GM19438 (cell line): Measurements from ENCODE around the gene C2orf81.
"Not testable (repeated sequence)": the region's sequence is repeated elsewhere in the genome, so short reads cannot be mapped to it uniquely, and the experiment has no call there.

Experiments used
- ATAC-seq: cut with Tn5 transposase; IDR thresholded peaks from one replicate; pipeline ENCODE4 v1.9.1; 2021; ENCODE audit warnings: low read depth; ENCODE audit not compliant: unreplicated experiment

C2orf81 gene

DNA sequence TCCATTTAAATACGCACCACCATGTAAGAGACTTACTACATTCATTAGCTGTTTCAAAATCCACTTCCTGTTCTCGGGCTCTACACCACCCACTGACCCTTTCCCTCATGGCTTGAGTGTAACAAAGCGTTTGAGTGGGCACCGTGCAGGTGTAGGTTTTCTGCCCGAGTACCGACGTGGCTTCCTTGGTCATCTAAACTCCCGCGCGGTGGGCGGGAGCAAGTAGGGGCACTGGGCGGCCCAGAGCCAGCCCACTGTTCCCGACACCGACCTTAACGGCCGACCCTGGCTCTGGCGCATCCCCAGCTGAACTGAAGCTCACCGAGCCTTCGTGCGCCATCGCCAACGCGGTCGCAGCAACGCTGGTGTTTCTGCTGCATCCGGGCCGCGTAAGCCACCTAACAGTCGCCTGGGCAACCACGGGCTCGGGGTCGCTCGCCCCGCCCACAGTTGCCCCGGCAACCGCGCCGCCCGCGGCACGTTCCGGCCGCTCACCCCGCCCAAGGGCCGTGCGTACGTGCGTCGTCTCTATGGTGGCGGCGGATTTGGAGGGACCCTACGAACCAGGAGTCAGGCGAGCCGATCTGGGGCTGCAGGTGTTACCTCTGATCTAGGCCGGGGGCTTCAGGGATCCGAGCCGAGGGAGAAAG, at the start of gene C2orf81, which contains the start of gene WDR54:
Gene C2orf81 (minus strand): TSS at position 399 of the 650 bp plus-strand sequence. CDS start 59 bp downstream, at position 340.
Gene WDR54 (plus strand): TSS at position 510 of the 650 bp plus-strand sequence. CDS start 424 bp downstream, outside the sequence.
- ATAC-seq, result peak; percentile 93

DNA sequence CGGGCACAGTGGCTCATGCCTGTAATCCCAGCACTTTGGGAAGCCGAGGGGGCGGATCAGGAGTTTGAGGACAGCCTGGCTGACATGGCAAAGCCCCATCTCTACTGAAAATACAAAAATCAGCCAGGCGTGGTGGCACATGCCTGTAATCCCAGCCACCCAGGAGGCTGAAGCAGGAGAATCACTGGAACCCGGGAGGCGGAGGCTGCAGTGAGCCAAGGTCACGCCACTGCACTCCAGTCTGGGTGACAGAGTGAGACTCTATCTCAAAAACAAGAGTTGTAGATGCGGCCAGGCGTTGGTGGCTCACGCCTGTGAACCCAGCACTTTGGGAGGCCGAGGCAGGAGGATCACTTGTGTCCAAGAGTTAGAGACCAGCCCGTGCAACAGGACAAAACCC, 49.3 kb upstream of the C2orf81 start:
- ATAC-seq, result not testable (repeated sequence)

DNA sequence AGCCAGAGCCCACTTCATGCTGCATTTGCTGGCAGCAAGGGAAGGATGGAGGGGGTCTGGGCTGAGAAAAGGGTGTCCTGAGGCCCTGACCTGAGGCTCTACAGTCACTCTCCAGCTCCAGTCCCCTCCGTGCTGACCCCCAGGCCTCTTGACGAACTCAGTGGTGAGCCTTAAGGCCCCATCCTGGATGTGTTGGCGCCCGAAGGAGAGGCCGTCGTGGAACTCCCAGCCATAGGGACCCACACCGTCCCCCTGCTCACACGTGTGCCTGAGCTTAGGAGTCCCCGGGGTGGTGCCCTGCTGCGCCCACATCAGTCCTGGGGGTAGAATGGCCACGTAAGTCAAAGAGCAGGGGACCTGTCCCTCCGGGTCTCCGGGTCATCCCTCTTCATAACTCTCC, 43.0 kb upstream of the C2orf81 start:
- ATAC-seq, result no peak

DNA sequence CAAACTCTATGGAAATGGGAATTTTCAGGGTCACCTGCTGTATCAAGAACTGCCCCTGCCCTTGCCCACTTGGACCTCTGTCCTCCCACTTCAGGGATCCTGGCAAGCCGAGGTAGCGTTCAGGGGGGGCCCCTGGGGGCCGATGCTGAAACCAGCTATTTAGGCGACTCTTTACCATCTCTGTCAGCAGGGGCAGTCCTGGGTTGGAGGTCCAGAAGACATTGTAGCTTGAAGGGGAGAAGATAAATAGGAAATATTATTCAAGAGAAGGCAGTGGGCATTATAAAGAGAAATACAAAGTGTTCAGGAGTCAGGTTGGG, 41.3 kb upstream of the C2orf81 start:
- no peak for ATAC-seq

DNA sequence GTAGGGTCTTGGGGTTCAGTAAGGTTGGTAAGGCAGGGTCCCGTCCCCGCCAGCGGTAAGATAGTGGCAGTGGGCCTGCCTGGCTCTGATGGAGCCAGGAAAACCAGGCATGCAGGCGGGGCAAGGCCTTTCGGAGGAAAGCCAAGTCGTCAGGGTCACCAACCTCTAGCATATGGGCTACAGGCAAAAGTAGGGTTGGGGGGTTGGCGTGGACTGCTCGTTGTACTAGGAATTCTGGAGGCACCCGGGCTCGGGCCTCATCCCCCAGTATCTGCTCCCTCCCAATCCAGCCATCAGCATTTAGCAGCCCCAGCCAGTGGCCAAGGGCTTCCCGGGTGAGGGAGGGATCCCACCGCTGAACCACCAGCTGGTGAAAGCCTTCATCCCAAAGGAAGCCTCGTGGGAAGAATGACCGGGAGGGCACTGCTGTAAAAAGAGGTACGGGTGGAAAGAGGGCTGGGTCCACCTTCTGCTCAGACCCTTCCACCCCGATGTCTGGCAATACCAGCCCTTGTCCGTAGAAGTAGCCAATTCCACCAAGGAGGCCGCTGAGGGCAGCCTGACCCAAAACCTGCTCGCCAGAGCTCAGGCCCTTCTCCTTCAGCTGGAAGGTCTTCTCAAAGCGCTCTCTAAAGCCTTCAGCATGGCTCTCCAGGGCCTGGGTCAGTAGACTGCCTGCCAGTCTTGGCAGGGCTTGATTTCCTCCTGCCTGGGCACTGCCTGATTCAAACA, 40.8 kb upstream of the C2orf81 start:
- ATAC-seq, result no peak

DNA sequence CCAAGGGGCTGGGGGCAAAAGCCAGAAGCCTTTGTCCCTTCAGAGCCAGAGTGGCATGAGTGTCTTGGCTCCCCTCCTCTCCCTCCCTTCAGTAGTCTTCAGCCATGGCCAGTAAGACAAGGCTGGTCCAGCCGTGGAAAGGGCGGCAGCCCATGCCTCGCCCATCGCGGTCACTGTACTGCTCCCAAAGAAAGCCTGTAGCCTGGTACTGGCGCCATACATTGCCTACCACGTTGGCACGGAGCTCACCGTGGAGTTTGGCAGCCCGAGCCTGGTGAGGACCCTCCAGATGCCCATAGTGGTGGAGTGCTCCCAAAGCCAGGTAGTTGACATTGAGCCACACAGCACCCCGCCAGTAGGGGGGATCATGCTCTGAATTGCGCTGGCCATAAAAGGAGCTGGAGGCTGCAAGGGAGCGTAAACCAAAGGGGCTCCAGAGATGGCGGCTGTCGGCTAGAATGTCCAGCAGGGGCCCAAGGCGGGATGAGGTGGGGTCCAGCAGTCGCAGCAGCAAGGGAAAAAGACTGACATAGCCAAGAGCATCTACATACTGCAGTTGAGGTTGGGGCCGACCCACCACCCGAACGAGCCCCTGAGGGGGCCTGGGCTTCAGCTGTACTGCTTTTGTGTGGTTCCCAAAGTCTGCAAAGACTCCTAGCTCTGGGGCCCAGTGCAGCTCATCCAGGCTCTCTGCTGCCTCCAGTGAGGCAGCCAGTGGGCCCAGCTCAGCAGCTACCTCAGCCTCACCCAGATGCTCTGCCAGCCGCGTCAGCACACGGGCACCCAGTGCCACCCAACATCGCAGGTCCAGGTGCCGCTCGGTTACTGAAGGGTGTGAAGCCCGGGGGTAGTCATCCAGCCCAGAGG, 40.0 kb upstream of the C2orf81 start:
- no peak for ATAC-seq

DNA sequence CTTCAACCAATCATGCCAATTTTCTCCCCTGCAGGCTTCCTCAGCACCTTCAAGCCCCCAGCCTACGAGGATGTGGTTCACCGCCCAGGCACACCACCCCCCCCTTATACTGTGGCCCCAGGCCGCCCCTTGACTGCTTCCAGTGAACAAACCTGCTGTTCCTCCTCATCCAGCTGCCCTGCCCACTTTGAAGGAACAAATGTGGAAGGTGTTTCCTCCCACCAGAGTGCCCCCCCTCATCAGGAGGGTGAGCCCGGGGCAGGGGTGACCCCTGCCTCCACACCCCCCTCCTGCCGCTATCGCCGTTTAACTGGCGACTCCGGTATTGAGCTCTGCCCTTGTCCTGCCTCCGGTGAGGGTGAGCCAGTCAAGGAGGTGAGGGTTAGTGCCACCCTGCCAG, 38.8 kb upstream of the C2orf81 start:
- not testable (repeated sequence) for ATAC-seq

DNA sequence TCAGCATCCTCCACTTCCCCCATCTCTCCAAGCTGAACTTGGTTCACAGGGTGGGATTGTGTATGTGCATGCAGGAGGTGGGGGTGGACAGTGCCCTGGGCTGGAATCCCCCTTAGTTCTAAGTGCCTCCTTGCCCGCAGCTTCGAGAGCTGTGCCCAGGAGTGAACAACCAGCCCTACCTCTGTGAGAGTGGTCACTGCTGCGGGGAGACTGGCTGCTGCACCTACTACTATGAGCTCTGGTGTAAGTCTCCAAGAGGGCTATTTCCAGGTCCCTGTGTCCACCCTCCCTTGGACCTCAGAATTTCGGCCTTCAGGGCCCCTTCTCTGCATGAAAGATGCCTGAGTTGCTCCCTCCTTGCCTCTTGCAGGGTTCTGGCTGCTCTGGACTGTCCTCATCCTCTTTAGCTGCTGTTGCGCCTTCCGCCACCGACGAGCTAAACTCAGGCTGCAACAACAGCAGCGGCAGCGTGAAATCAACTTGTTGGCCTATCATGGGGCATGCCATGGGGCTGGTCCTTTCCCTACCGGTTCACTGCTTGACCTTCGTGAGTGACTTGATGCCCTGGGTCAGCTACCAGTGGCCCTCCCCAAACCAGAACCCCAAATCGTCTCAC, 38.2 kb upstream of the C2orf81 start:
- ATAC-seq, result not testable (repeated sequence)

DNA sequence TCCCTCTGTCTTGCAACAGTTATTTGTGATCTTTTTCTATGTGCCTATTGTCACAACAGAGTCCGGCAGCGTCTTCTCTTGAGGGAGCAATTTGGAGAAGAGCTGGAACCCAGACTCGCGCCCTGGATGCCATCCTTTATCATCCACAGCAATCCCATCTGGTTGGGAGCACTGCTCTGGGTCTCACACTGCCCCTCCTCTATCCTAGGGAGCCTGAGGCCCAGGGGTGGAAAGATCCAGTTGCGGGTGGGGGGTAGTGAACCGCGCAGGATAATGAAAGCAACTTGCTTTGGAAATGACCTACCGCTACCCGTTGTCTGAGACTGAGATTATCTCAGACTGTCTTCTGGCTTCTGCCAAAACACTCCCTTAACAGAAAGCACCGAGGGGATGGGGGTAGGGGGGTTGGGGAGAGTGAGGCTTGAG, 37.5 kb upstream of the C2orf81 start:
- no peak for ATAC-seq

DNA sequence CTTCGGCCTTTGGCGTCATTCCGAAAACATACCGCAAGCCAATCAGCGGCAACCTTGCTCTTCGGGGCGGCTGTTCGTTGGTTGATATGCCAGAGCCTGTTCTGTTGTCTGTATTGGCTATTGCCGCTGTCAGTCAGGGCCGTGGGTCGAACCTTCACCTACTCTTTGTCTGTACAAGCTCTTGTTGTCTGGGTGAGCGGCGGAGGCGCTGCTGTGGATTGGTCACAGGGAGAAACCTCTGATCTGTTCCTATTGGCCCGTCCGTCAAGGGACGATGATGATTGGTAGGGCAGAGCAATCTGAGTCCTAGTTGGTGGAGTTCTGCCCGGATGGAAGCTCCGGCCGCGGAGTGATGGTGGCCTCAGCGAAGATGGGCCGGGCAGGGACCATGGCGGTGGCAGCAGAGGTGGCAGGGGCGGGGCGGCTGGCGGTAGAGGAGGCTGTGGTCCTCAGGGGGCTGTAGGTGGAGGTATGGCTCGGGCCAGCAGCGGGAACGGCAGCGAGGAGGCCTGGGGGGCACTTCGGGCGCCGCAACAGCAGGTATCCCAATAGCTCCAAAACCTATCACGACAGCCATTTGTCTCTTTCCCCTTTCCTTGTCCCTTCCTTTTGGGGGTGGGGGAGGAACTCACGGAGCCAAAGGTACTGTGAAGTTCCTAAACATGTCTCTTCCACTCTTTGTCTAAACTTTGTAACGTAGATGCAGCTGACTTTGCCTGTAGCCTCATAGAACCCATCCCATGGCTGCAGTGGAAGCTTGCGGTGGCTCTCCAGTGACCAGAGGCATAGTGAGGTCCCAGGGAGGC, 36.9 kb upstream of the C2orf81 start, which contains the start of gene WBP1:
Gene WBP1 (plus strand): TSS at position 307 of the 806 bp plus-strand sequence. CDS start 165 bp downstream, at position 472.
- peak; percentile 79 for ATAC-seq

DNA sequence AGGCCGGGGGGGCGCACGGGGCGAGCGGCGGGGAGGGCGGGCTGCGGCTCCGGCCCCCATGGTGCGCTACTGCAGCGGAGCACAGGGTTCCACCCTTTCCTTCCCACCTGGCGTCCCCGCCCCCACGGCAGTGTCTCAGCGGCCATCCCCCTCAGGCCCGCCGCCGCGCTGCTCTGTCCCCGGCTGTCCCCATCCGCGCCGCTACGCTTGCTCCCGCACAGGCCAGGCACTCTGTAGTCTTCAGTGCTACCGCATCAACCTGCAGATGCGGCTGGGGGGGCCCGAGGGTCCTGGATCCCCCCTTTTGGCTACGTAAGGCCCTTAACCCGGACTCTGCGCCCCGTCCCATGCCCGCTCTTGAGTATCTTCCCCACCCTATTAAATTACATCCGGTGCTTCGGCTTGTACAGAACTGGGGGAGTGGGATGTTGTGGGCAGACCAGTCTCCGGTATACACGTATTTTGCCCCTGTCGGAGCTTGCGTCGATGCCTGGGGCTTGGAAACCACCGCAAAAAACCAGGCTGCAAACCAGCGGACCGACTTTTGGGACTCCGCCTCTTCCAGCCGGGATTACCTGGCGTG, 36.2 kb upstream of the C2orf81 start:
- ATAC-seq, result peak; percentile 30

DNA sequence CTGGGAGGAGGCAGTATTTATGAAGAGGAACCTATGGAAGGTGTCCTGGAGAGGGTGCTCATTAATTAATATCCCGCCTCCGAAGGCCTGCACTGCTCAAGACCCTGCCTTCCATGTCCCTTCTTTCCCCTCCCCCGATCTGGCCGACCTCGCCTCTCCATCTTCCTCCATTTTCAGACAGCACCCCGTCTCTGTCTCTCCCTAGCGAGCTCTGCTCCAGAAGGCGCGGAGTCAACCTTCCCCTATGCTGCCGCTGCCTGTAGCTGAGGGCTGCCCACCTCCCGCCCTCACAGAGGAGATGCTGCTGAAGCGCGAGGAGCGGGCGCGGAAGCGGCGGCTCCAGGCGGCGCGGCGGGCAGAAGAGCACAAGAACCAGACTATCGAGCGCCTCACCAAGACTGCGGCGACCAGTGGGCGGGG, 35.7 kb upstream of the C2orf81 start:
- no peak for ATAC-seq

DNA sequence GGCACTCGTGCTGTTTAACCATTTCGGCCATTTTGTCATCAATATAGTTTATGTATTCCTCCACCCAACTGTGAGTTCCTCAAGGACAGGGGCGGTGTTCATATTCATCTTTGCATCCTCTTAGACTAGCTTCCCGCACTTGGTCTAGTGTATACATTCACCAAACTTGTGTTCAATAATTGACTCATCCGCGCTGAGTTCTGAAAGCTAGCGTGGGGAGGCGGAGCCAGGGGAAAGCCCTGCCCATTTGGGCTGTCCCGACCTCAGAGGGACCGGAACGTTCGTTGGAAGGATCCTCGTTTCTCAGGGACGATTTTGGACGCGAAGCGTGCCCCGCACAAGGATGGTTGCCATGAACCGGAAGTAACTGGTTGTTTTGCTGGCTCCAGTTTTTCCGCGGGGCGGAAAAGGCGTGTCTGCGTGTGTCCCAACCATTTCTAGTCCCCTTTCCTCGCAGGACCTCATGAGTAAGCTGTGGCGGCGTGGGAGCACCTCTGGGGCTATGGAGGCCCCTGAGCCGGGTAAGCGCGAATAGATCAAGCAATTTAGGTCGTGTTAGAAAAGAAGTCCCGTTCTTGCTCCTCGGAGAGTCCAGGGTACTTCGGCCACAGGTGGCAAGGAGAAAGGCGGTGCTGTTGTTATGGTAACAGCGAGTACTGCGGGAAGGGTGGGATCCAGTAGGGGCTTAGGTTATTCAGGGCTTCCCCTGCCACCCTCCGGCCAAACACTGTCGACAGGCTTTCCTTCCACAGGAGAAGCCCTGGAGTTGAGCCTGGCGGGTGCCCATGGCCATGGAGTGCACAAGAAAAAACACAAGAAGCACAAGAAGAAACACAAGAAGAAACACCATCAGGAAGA, 33.5 kb upstream of the C2orf81 start, which contains the start of gene INO80B:
Gene INO80B (plus strand): TSS at position 434 of the 858 bp plus-strand sequence. CDS start 30 bp downstream, at position 464.
- ATAC-seq, result peak; percentile 33

DNA sequence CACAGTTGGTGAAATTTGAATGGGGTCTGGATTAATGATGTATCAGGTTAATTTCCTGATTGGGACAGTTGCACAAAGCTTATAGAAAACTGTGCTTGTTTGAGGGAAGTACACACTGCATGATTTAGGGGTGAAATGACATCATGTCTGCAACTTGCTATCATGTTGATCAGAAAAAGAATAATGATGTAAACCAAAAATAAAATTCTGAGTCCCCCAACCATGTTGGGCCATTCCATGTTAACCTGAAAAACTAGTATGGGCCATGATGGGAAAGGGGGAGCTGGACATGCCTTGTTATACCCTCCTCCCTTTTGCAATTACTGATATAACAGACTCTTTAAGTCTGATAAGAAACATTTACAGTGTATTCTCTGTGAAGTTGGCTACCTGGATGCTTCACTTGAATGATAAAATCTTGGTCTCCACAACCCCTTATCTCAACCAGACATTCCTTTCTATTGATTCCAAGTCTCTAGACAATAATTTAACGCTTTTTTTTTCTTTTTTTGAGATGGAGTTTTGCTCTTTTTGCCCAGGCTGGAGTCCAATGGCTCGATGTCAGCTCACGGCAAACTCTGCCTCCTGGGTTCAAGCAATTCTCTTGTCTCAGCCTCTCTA, 29.3 kb upstream of the C2orf81 start:
- no peak for ATAC-seq

DNA sequence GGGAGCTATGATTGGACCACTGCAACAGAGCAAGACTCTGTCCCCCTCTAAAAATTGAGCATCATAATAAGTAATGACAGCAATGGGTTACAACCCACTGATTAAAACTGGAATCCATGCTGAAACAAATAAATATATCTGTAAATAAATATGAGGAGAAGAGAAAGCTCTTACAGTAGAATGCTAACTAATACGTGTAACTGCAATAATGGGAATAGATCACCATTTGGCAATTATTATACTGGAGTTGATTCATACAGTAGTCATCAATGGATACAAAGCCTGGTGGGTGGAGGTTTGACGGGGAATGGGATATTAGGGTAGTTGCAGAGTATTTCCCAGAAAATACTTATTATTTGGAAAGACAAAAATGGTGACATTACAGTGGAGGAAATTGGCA, 27.4 kb upstream of the C2orf81 start:
- no peak for ATAC-seq

DNA sequence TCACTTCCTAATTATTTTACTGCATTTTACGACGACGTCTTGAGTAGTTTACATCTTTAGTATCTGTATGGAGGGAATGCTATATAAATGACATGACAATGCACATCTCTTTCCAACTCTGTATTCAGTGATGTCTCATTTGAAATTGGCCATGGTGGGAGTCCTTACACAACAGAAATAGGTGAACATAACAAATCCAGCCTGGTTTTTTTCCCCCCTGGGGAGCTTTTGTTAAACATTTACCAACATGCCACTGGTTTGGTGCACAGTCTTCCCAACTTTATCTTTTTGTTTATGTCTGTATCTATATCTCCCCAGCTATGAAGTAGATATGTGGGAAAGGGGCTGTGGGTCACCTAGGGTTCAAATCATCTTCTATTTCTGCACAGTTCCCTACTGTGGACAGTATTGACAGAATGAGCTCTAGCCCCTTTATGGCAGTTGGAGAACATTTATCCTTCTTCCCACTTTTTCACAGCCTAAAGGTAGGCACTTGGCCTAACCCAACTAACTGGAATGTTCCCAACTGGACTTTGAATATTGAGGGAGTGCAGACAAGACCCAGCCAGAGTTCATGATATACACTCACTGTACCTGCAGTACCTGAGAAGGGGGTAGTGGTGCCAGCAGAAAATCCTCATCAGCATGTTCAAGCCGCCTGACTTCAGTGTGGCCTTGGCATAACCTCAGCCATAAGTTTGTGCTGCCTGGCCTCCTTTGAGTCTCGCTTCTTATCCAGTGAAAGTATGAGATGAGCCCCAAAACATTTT, 26.0 kb upstream of the C2orf81 start:
- no peak for ATAC-seq
